B cell (primary cell): ENCODE measurements around the gene NPW. TPM values are rescaled to one million over a fixed set of nuclear protein-coding genes. Genes with fewer than 3 reads are reported as not detected.

ENCODE experiments used
- ATAC-seq: fragments of 200-7000 bp; cut with Tn5 transposase; one replicate; pipeline ENCODE4 v1.10.0; 2021; ENCODE audit warnings: low read depth, mild to moderate bottlenecking, moderate number of reproducible peaks, moderate library complexity
- CTCF ChIA-PET: fragments of 350-600 bp; sonication (Branson Sonifier 250); formaldehyde crosslinking; loops from one replicate; lab custom pipeline; 2021; ENCODE audit warnings: antibody characterized with exemption, inconsistent platforms; lab: Charles Lee
- POLR2A ChIA-PET: fragments of 350-600 bp; sonication (Branson Sonifier 250); formaldehyde crosslinking; loops from one replicate; lab custom pipeline; 2021; ENCODE audit warnings: antibody characterized with exemption; lab: Charles Lee
- DNase-seq: peaks from one replicate; pipeline ENCODE4 v3.0.0; 2013
- H2AFZ ChIP-seq: 2 replicates; pipeline ENCODE4 v1.6.1; 2012; ENCODE audit warnings: mild to moderate bottlenecking, low read depth, low read length; ENCODE audit not compliant: insufficient read depth, poor library complexity, severe bottlenecking
- H3K27ac ChIP-seq, 2 donors: 1 replicate in 1 of 2; 2 replicates in 1 of 2; pipeline ENCODE4 v1.5.1; 2012 to 2013; ENCODE audit warnings: low read length in 2 of 2, mild to moderate bottlenecking in 2 of 2, moderate library complexity in 1 of 2
- H3K27me3 ChIP-seq, 4 experiments: fragments of 200-600 bp in 1 of 4; sonication (generic) in 1 of 4; replicated peaks in 1 of 4; 1 replicate in 2 of 4; 2 replicates in 2 of 4; pipeline versions ENCODE4 v1.6.1 to v1.7.0; 2013 to 2016; ENCODE audit warnings: low read length in 3 of 4, mild to moderate bottlenecking in 2 of 4, mixed read lengths in 1 of 4, moderate library complexity in 1 of 4; ENCODE audit not compliant: insufficient read depth in 4 of 4, control insufficient read depth in 3 of 4; ENCODE audit errors: control extremely low read depth in 1 of 4
- H3K36me3 ChIP-seq, 2 experiments: replicated peaks in 1 of 2; 1 replicate in 1 of 2; 2 replicates in 1 of 2; pipeline versions ENCODE4 v1.6.1 to v1.7.1; 2013; ENCODE audit warnings: low read length in 1 of 2; ENCODE audit not compliant: insufficient read depth in 2 of 2, control insufficient read depth in 1 of 2; ENCODE audit errors: control extremely low read depth in 1 of 2, extremely low read depth in 1 of 2
- H3K4me1 ChIP-seq, 2 donors: fragments of 200-600 bp in 1 of 2; sonication (generic) in 1 of 2; 1 replicate in 1 of 2; 2 replicates in 1 of 2; pipeline versions ENCODE4 v1.5.1 to v1.6.1; 2013 to 2017; ENCODE audit warnings: low read length in 2 of 2; ENCODE audit not compliant: control insufficient read depth in 2 of 2, insufficient read depth in 2 of 2
- H3K4me2 ChIP-seq: replicated peaks from 2 replicates; pipeline ENCODE3; 2012; ENCODE audit warnings: mild to moderate bottlenecking, low read depth, low read length; ENCODE audit not compliant: poor library complexity, severe bottlenecking
- H3K4me3 ChIP-seq, 5 experiments: fragments of 200-600 bp in 1 of 5; sonication (generic) in 1 of 5; 1 replicate in 3 of 5; 2 replicates in 2 of 5; pipeline versions ENCODE4 v1.5.1 to v1.7.0; 2011 to 2016; ENCODE audit warnings: low read length in 4 of 5, mild to moderate bottlenecking in 4 of 5, low read depth in 2 of 5, control low read depth in 1 of 5, moderate library complexity in 1 of 5; ENCODE audit not compliant: insufficient read depth in 1 of 5; ENCODE audit errors: control extremely low read depth in 1 of 5, extremely low read depth in 1 of 5
- H3K79me2 ChIP-seq: fragments of 200-600 bp; sonication (generic); one replicate; pipeline ENCODE4 v1.6.0; 2016; ENCODE audit warnings: low read length; ENCODE audit not compliant: control insufficient read depth, insufficient read depth
- H3K9ac ChIP-seq: fragments of 200-600 bp; sonication (generic); 2 replicates; pipeline ENCODE4 v1.6.1; 2017; ENCODE audit warnings: mild to moderate bottlenecking, low read length, moderate library complexity
- H3K9me3 ChIP-seq, 3 donors: one replicate each; pipeline versions ENCODE4 v1.6.1 to v1.7.1; 2013; ENCODE audit warnings: low read length in 2 of 3; ENCODE audit not compliant: control insufficient read depth in 2 of 3, insufficient read depth in 1 of 3; ENCODE audit errors: control extremely low read depth in 1 of 3
- H4K20me1 ChIP-seq: 2 replicates; pipeline ENCODE4 v1.6.0; 2012; ENCODE audit warnings: mild to moderate bottlenecking, low read length; ENCODE audit not compliant: insufficient read depth, control insufficient read depth, poor library complexity, severe bottlenecking
- H3K27ac Mint-ChIP-seq: one replicate; pipeline ENCODE4 v1.8.0; 2021; ENCODE audit warnings: mixed read lengths
- H3K27me3 Mint-ChIP-seq: one replicate; pipeline ENCODE4 v1.8.0; 2021; ENCODE audit warnings: mixed read lengths
- H3K4me1 Mint-ChIP-seq: one replicate; pipeline ENCODE4 v1.8.0; 2021; ENCODE audit warnings: mixed read lengths
- H3K4me3 Mint-ChIP-seq: one replicate; pipeline ENCODE4 v1.8.0; 2021; ENCODE audit warnings: mixed read lengths
- H3K9me3 Mint-ChIP-seq: one replicate; pipeline ENCODE4 v1.8.0; 2022; ENCODE audit warnings: mixed read lengths; ENCODE audit not compliant: insufficient read depth
- EZH2 ChIP-seq: IDR thresholded peaks from 2 replicates; pipeline ENCODE4 v1.6.1; 2012; ENCODE audit warnings: borderline replicate concordance, low read depth, mild to moderate bottlenecking, moderate library complexity, low read length; ENCODE audit not compliant: insufficient read depth, poor library complexity, severe bottlenecking
- WGBS: methylation state at CpG from one replicate; pipeline ENCODE4 v1.1.5; 2013; ENCODE audit warnings: missing lambda C conversion rate; ENCODE audit not compliant: insufficient coverage; 5-methylcytosine and 5-hydroxymethylcytosine counted together
- intact Hi-C: fragments of 100-400 bp; cut with micrococcal nuclease; formaldehyde crosslinking; loops from one replicate; pipeline ENCODE4 v1.10.0; 2022
- polyA plus RNA-seq: library from polyadenylated mRNA; depleted of rRNA; stranded (reverse); fragments of >200 nt; gene quantifications from 2 replicates; pipeline ENCODE4 v1.2.3, GENCODE V29; 2012
- total RNA-seq, 2 donors: library from RNA; stranded (reverse); fragments of 120-200 nt in 1 of 2; gene quantifications; 1 replicate in 1 of 2; 2 replicates in 1 of 2; pipeline versions ENCODE4 v1.2.3 to v1.2.4, GENCODE V29; 2013 to 2022
- TF ChIP-seq, protein P1 (sequence below): fragments of 200-600 bp; IDR thresholded peaks from one replicate; pipeline ENCODE4 v1.8.0; 2022; ENCODE audit warnings: antibody characterized with exemption, mild to moderate bottlenecking

NPW gene
- total and polyA plus RNA-seq, 2 donors (not counting 1 experiment from before 2014, with no cell fraction given) = 0.13 to 1.7 TPM

DNA sequence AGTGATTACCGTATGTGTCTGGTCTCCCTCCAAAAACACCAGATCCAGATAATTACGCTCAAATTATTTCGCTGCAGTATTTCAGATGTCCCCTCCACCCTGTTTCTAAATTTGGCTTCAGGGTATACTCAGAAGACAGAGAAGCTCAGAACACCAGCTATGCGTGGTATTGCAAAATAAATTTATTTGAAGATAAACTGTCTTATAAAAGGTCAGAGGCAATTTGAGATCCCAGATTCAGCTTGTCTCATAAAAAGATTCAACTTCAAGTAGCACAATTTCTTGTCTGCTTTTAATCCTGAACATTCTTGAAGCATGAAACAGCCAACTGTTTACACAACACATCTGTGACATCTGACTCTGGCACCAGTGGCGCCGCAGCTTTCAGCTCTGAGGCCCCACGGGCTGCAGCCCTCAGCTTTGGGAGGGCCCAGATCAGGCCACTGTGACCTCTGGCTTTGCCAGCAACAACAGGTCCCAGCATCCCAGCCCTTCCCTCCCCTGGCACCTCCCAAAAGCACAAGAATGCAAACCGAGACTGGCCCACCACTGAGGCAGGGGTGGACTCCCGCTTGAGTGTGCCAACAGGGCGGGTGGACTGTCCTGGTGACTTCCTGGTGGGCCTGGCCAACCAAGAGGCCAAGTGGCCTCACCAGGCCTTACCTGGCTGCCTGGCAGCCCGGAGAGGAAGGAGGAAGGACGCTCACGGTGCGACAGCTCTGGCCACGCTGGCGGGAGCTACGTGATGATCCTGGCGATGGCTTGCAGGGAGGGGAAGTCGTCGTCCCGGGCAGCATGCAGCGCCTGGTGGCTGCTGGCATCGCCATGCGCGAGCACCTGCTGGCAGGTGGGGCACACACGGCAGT is 21.9 kb upstream of the NPW start:
- Mint-ChIP-seq H3K27ac (no peak overlapping the region), H3K9me3 (no peaks in the 10 kb centered on the region), H3K4me1 (peaks cover 9% of the 10 kb centered on the region), H3K27me3 (no peaks in the 10 kb centered on the region), H3K4me3 (no peak overlapping the region)
- H3K79me2 ChIP-seq = peaks cover 6% of the 10 kb centered on the region
- H3K4me3 ChIP-seq = no peak overlapping the region
- TF ChIP-seq, protein P1, sequence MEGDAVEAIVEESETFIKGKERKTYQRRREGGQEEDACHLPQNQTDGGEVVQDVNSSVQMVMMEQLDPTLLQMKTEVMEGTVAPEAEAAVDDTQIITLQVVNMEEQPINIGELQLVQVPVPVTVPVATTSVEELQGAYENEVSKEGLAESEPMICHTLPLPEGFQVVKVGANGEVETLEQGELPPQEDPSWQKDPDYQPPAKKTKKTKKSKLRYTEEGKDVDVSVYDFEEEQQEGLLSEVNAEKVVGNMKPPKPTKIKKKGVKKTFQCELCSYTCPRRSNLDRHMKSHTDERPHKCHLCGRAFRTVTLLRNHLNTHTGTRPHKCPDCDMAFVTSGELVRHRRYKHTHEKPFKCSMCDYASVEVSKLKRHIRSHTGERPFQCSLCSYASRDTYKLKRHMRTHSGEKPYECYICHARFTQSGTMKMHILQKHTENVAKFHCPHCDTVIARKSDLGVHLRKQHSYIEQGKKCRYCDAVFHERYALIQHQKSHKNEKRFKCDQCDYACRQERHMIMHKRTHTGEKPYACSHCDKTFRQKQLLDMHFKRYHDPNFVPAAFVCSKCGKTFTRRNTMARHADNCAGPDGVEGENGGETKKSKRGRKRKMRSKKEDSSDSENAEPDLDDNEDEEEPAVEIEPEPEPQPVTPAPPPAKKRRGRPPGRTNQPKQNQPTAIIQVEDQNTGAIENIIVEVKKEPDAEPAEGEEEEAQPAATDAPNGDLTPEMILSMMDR = no peak
- intact Hi-C loops = loop anchor here (10.0 kb wide), 1 partner anchor 53 kb away; the partner anchor contains the start of gene MSRB1
- ATAC-seq = no peak
- no peak for DNase-seq
- WGBS = 97% methylated on average over 24 of the region's 26 CpGs
- no peaks in the 10 kb centered on the region for H3K27me3 ChIP-seq
- peaks cover 0 to 39% of the 10 kb centered on the region in 2 experiments for H3K36me3 ChIP-seq
- peaks cover 23% of the 10 kb centered on the region for H4K20me1 ChIP-seq
- no peak overlapping the region for H3K4me2 ChIP-seq
- ChIA-PET CTCF (interaction anchor here (1.4 kb wide), 1 partner anchor 143 kb away, joined by 3 read pairs; no protein-coding TSS in a partner anchor), POLR2A (no interaction called here)
- H2AFZ ChIP-seq = no peak overlapping the region
- no peak overlapping the region for H3K9ac ChIP-seq
- H3K27ac ChIP-seq = no peak overlapping the region
- peaks cover 7 to 12% of the 10 kb centered on the region in 2 donors for H3K4me1 ChIP-seq
- H3K9me3 ChIP-seq = peaks cover 0 to 5% (median 0%) of the 10 kb centered on the region in 3 donors

DNA sequence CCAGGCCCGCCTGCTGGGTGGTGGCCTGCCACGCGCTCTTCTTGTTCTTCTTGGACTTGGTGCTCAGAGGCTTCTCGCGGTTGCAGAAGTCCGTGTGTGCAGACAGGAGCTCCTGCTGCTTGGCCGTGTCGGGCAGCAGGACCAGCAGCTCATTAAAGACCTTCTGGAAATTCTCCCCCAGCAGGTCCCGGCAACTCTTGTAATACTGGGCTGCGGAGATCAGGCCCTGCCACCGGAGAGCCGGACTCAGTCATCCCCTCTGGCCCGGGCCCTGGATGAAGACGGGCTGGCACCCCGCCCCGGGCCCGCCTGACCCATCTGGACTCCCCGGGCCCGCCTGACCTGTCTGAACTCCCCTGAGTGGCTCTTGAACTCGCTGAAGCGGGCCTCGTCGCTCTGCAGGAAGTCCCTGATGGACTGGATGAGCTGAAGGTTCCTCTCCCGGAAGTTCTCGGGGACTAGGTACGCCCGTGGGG is 21.2 kb upstream of the NPW start:
- CTCF ChIA-PET = no interaction called here
- 96% methylated on average over 25 of the region's 27 CpGs for WGBS

More for the DNA sequence above, 21.2 kb upstream of the NPW start:
- H3K9me3 ChIP-seq = no peaks in the 10 kb centered on the region
- DNase-seq (no peak), ATAC-seq (no peak)
- Mint-ChIP-seq H3K4me1 (peaks cover 8% of the 10 kb centered on the region), H3K27me3 (no peaks in the 10 kb centered on the region), H3K9me3 (no peaks in the 10 kb centered on the region), H3K27ac (no peak overlapping the region), H3K4me3 (no peak overlapping the region)
- H3K36me3 ChIP-seq = peaks cover 0 to 45% of the 10 kb centered on the region in 2 experiments
- H3K4me3 ChIP-seq = no peak overlapping the region
- POLR2A ChIA-PET = no interaction called here
- no peaks in the 10 kb centered on the region for H3K27me3 ChIP-seq
- H3K79me2 ChIP-seq = peaks cover 13% of the 10 kb centered on the region
- H3K4me1 ChIP-seq = peaks cover 5% of the 10 kb centered on the region in 2 donors
- intact Hi-C loops = loop anchor here (10.0 kb wide), 1 partner anchor 54 kb away; the partner anchor contains the start of gene MSRB1
- no peak overlapping the region for H2AFZ ChIP-seq
- H3K4me2 ChIP-seq = no peak overlapping the region
- no peak for TF ChIP-seq EZH2
- TF ChIP-seq, protein P1 = no peak
- peaks cover 30% of the 10 kb centered on the region for H4K20me1 ChIP-seq
- H3K27ac ChIP-seq = no peak overlapping the region
- no peak overlapping the region for H3K9ac ChIP-seq
